GM23338 (cell line): ENCODE measurements around the gene NPL. TPM values are rescaled to one million over a fixed set of nuclear protein-coding genes. Genes with fewer than 3 reads are reported as not detected.

Experiments
- ATAC-seq: fragments of 200-7000 bp; cut with Tn5 transposase; 3 replicates; pipeline ENCODE4 v1.9.1; 2020
- DNase-seq: peaks from one replicate; pipeline ENCODE4 v3.0.0-alpha.2; 2015; ENCODE audit warnings: low spot score
- H2AFZ ChIP-seq: fragments of 200-600 bp; sonication (generic); 2 replicates; pipeline ENCODE4 v1.8.0; 2016; ENCODE audit warnings: antibody characterized with exemption, mild to moderate bottlenecking, moderate library complexity
- H3F3A ChIP-seq: fragments of 200-600 bp; sonication (generic); replicated peaks from 2 replicates; pipeline ENCODE4 v1.8.0; 2017; ENCODE audit warnings: antibody characterized with exemption, mixed run types, low read depth
- H3K27ac ChIP-seq: fragments of 200-600 bp; sonication (generic); 2 replicates; pipeline ENCODE4 v1.6.1; 2016; ENCODE audit warnings: low read depth
- H3K27me3 ChIP-seq: fragments of 200-600 bp; sonication (generic); 2 replicates; pipeline ENCODE4 v1.8.0; 2016; ENCODE audit warnings: mild to moderate bottlenecking, mixed run types, moderate library complexity; ENCODE audit not compliant: insufficient read depth
- H3K36me3 ChIP-seq: fragments of 200-600 bp; sonication (generic); 2 replicates; pipeline ENCODE4 v1.8.0; 2016; ENCODE audit warnings: mild to moderate bottlenecking; ENCODE audit not compliant: insufficient read depth
- H3K4me1 ChIP-seq: fragments of 200-600 bp; sonication (generic); 2 replicates; pipeline ENCODE4 v1.8.0; 2016; ENCODE audit warnings: mild to moderate bottlenecking, moderate library complexity; ENCODE audit not compliant: insufficient read depth
- H3K4me2 ChIP-seq: fragments of 200-600 bp; sonication (generic); 2 replicates; pipeline ENCODE4 v1.7.1; 2017; ENCODE audit warnings: mixed run types
- H3K4me3 ChIP-seq: fragments of 200-600 bp; sonication (generic); 2 replicates; pipeline ENCODE4 v1.6.1; 2016; ENCODE audit warnings: mixed run types
- H3K79me2 ChIP-seq: fragments of 200-600 bp; sonication (generic); replicated peaks from 2 replicates; pipeline ENCODE4 v1.8.0; 2017; ENCODE audit warnings: mild to moderate bottlenecking; ENCODE audit not compliant: insufficient read depth
- H3K9me2 ChIP-seq: fragments of 200-600 bp; sonication (generic); 2 replicates; pipeline ENCODE4 v1.8.0; 2017; ENCODE audit not compliant: insufficient read depth
- H4K20me1 ChIP-seq: fragments of 200-600 bp; sonication (generic); replicated peaks from 2 replicates; pipeline ENCODE4 v1.8.0; 2017; ENCODE audit warnings: mild to moderate bottlenecking; ENCODE audit not compliant: insufficient read depth
- H3K27ac Mint-ChIP-seq: 2 replicates; pipeline ENCODE4 v1.8.0; 2020; ENCODE audit warnings: inconsistent platforms, mild to moderate bottlenecking, moderate library complexity, mixed read lengths
- H3K27me3 Mint-ChIP-seq: 3 replicates; pipeline ENCODE4 v1.8.0; 2022; ENCODE audit warnings: low read depth, mild to moderate bottlenecking, moderate library complexity, mixed read lengths, inconsistent platforms; ENCODE audit not compliant: insufficient read depth, poor library complexity
- H3K36me3 Mint-ChIP-seq: 3 replicates; pipeline ENCODE4 v1.8.0; 2021; ENCODE audit warnings: low read depth, mild to moderate bottlenecking, inconsistent platforms, moderate library complexity, mixed read lengths
- H3K4me1 Mint-ChIP-seq: 3 replicates; pipeline ENCODE4 v1.8.0; 2020; ENCODE audit warnings: mild to moderate bottlenecking, inconsistent platforms, mixed read lengths
- H3K4me3 Mint-ChIP-seq: 3 replicates; pipeline ENCODE4 v1.8.0; 2021; ENCODE audit warnings: moderate library complexity, mild to moderate bottlenecking, inconsistent platforms, mixed read lengths
- H3K9me3 Mint-ChIP-seq: 3 replicates; pipeline ENCODE4 v1.8.0; 2020; ENCODE audit warnings: moderate library complexity, mild to moderate bottlenecking, inconsistent platforms, mixed read lengths
- CREB1 ChIP-seq: fragments of 250-450 bp; sonication (Bioruptor Pico); IDR thresholded peaks from 2 replicates; pipeline ENCODE4 v1.5.0; 2020; ENCODE audit warnings: low read depth, mild to moderate bottlenecking, moderate library complexity
- EZH2 ChIP-seq: fragments of 200-600 bp; sonication (generic); IDR thresholded peaks from one replicate; pipeline ENCODE4 v1.8.0; 2017; ENCODE audit warnings: antibody characterized with exemption, mild to moderate bottlenecking, low read depth; ENCODE audit not compliant: unreplicated experiment
- EZH2phosphoT487 ChIP-seq: fragments of 200-600 bp; sonication (generic); IDR thresholded peaks from one replicate; pipeline ENCODE4 v1.8.1; 2018; ENCODE audit warnings: antibody characterized with exemption; ENCODE audit not compliant: unreplicated experiment
- JUNB ChIP-seq: IDR thresholded peaks from one replicate; pipeline ENCODE4 v1.6.1; 2016; ENCODE audit warnings: antibody characterized with exemption; ENCODE audit not compliant: unreplicated experiment
- NANOG ChIP-seq: IDR thresholded peaks from 2 replicates; pipeline ENCODE4 v1.6.1; 2016; ENCODE audit warnings: antibody characterized with exemption, borderline replicate concordance
- STAT1 ChIP-seq: IDR thresholded peaks from one replicate; pipeline ENCODE4 v1.6.1; 2016; ENCODE audit warnings: antibody characterized with exemption; ENCODE audit not compliant: unreplicated experiment
- polyA plus RNA-seq: library from polyadenylated mRNA; unstranded; fragments of >200 nt; fragmentation: Nextera tagmentation; extraction: Ambion mirVana; gene quantifications from 2 replicates; pipeline ENCODE4 v1.2.1, GENCODE V29; 2016
- total RNA-seq: library from RNA; depleted of rRNA; stranded (reverse); fragments of >200 nt; shearing (Covaris generic); gene quantifications from 2 replicates; pipeline ENCODE4 v1.2.3, GENCODE V29; 2014
- TF ChIP-seq, protein P1 (sequence below), 2 experiments: fragments of 200-600 bp in 1 of 2; sonication (generic) in 1 of 2; conservative IDR thresholded peaks; 2 replicates each; pipeline versions ENCODE4 v1.5.1 to v1.6.1; 2016 to 2017; ENCODE audit warnings: antibody characterized with exemption in 2 of 2, low read depth in 2 of 2, mild to moderate bottlenecking in 2 of 2, moderate library complexity in 1 of 2
- TF ChIP-seq, protein P2 (sequence below): fragments of 250-450 bp; sonication (Bioruptor Pico); IDR thresholded peaks from 2 replicates; pipeline ENCODE4 v1.5.0; 2020; ENCODE audit warnings: mild to moderate bottlenecking, moderate library complexity
- TF ChIP-seq, protein P3 (sequence below): IDR thresholded peaks from one replicate; pipeline ENCODE4 v1.6.1; 2018; ENCODE audit warnings: antibody characterized with exemption; ENCODE audit not compliant: unreplicated experiment
- TF ChIP-seq, protein P4 (sequence below): IDR thresholded peaks from 2 replicates; pipeline ENCODE4 v1.6.1; 2016; ENCODE audit warnings: antibody characterized with exemption

The NPL gene
- total and polyA plus RNA-seq, 2 experiments from 2014 or later = 2.4 to 2.8 TPM

DNA sequence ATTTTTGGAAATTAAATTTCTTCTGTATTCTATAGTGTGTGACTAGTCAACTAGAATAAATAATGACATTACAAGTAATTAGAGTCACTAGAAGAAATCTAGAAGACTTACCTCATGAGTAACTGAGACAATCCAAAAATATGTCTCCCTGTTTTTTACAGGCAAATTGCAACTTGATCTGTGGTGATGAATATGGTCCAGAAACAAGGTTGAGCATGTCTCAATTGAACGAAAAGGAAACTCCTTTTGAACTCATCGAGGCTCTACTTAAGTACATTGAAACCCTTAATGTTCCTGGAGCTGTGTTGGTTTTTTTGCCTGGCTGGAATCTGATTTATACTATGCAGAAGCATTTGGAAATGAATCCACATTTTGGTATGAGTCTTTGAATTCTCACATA, 86.3 kb downstream of the NPL start:
- TF ChIP-seq CREB1 (CRISPR knock-in tag) = no peak
- no peak for TF ChIP-seq EZH2phosphoT487
- TF ChIP-seq, protein P1, sequence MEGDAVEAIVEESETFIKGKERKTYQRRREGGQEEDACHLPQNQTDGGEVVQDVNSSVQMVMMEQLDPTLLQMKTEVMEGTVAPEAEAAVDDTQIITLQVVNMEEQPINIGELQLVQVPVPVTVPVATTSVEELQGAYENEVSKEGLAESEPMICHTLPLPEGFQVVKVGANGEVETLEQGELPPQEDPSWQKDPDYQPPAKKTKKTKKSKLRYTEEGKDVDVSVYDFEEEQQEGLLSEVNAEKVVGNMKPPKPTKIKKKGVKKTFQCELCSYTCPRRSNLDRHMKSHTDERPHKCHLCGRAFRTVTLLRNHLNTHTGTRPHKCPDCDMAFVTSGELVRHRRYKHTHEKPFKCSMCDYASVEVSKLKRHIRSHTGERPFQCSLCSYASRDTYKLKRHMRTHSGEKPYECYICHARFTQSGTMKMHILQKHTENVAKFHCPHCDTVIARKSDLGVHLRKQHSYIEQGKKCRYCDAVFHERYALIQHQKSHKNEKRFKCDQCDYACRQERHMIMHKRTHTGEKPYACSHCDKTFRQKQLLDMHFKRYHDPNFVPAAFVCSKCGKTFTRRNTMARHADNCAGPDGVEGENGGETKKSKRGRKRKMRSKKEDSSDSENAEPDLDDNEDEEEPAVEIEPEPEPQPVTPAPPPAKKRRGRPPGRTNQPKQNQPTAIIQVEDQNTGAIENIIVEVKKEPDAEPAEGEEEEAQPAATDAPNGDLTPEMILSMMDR (conservative IDR thresholded peaks at IDR 0.05; ENCODE audit: low read depth in 2 of 2) = no peak
- TF ChIP-seq, protein P2, sequence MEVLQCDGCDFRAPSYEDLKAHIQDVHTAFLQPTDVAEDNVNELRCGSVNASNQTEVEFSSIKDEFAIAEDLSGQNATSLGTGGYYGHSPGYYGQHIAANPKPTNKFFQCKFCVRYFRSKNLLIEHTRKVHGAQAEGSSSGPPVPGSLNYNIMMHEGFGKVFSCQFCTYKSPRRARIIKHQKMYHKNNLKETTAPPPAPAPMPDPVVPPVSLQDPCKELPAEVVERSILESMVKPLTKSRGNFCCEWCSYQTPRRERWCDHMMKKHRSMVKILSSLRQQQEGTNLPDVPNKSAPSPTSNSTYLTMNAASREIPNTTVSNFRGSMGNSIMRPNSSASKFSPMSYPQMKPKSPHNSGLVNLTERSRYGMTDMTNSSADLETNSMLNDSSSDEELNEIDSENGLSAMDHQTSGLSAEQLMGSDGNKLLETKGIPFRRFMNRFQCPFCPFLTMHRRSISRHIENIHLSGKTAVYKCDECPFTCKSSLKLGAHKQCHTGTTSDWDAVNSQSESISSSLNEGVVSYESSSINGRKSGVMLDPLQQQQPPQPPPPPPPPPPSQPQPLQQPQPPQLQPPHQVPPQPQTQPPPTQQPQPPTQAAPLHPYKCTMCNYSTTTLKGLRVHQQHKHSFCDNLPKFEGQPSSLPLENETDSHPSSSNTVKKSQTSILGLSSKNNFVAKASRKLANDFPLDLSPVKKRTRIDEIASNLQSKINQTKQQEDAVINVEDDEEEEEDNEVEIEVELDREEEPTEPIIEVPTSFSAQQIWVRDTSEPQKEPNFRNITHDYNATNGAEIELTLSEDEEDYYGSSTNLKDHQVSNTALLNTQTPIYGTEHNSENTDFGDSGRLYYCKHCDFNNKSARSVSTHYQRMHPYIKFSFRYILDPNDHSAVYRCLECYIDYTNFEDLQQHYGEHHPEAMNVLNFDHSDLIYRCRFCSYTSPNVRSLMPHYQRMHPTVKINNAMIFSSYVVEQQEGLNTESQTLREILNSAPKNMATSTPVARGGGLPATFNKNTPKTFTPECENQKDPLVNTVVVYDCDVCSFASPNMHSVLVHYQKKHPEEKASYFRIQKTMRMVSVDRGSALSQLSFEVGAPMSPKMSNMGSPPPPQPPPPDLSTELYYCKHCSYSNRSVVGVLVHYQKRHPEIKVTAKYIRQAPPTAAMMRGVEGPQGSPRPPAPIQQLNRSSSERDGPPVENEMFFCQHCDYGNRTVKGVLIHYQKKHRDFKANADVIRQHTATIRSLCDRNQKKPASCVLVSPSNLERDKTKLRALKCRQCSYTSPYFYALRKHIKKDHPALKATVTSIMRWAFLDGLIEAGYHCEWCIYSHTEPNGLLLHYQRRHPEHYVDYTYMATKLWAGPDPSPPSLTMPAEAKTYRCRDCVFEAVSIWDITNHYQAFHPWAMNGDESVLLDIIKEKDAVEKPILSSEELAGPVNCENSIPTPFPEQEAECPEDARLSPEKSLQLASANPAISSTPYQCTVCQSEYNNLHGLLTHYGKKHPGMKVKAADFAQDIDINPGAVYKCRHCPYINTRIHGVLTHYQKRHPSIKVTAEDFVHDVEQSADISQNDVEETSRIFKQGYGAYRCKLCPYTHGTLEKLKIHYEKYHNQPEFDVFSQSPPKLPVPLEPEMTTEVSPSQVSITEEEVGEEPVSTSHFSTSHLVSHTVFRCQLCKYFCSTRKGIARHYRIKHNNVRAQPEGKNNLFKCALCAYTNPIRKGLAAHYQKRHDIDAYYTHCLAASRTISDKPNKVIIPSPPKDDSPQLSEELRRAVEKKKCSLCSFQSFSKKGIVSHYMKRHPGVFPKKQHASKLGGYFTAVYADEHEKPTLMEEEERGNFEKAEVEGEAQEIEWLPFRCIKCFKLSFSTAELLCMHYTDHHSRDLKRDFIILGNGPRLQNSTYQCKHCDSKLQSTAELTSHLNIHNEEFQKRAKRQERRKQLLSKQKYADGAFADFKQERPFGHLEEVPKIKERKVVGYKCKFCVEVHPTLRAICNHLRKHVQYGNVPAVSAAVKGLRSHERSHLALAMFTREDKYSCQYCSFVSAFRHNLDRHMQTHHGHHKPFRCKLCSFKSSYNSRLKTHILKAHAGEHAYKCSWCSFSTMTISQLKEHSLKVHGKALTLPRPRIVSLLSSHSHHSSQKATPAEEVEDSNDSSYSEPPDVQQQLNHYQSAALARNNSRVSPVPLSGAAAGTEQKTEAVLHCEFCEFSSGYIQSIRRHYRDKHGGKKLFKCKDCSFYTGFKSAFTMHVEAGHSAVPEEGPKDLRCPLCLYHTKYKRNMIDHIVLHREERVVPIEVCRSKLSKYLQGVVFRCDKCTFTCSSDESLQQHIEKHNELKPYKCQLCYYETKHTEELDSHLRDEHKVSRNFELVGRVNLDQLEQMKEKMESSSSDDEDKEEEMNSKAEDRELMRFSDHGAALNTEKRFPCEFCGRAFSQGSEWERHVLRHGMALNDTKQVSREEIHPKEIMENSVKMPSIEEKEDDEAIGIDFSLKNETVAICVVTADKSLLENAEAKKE (CRISPR knock-in tag) = no peak
- no peak for TF ChIP-seq NANOG
- TF ChIP-seq JUNB = no peak
- TF ChIP-seq, protein P3, sequence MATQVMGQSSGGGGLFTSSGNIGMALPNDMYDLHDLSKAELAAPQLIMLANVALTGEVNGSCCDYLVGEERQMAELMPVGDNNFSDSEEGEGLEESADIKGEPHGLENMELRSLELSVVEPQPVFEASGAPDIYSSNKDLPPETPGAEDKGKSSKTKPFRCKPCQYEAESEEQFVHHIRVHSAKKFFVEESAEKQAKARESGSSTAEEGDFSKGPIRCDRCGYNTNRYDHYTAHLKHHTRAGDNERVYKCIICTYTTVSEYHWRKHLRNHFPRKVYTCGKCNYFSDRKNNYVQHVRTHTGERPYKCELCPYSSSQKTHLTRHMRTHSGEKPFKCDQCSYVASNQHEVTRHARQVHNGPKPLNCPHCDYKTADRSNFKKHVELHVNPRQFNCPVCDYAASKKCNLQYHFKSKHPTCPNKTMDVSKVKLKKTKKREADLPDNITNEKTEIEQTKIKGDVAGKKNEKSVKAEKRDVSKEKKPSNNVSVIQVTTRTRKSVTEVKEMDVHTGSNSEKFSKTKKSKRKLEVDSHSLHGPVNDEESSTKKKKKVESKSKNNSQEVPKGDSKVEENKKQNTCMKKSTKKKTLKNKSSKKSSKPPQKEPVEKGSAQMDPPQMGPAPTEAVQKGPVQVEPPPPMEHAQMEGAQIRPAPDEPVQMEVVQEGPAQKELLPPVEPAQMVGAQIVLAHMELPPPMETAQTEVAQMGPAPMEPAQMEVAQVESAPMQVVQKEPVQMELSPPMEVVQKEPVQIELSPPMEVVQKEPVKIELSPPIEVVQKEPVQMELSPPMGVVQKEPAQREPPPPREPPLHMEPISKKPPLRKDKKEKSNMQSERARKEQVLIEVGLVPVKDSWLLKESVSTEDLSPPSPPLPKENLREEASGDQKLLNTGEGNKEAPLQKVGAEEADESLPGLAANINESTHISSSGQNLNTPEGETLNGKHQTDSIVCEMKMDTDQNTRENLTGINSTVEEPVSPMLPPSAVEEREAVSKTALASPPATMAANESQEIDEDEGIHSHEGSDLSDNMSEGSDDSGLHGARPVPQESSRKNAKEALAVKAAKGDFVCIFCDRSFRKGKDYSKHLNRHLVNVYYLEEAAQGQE = no peak
- TF ChIP-seq, protein P4, sequence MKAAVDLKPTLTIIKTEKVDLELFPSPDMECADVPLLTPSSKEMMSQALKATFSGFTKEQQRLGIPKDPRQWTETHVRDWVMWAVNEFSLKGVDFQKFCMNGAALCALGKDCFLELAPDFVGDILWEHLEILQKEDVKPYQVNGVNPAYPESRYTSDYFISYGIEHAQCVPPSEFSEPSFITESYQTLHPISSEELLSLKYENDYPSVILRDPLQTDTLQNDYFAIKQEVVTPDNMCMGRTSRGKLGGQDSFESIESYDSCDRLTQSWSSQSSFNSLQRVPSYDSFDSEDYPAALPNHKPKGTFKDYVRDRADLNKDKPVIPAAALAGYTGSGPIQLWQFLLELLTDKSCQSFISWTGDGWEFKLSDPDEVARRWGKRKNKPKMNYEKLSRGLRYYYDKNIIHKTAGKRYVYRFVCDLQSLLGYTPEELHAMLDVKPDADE = no peak
- no peak for TF ChIP-seq EZH2
- TF ChIP-seq STAT1 = no peak
- Mint-ChIP-seq H3K4me3 (no peak overlapping the region), H3K27ac (no peak overlapping the region), H3K4me1 (no peaks in the 10 kb centered on the region), H3K36me3 (peaks cover 100% of the 10 kb centered on the region), H3K9me3 (no peaks in the 10 kb centered on the region), H3K27me3 (peaks cover 2% of the 10 kb centered on the region)
- Histone ChIP-seq H3K4me2 (no peak overlapping the region), H3K27ac (no peak overlapping the region), H3K4me1 (no peaks in the 10 kb centered on the region), H3K79me2 (peaks cover 24% of the 10 kb centered on the region; the same call in 1 of the 2 replicates), H3K4me3 (no peak overlapping the region), H3K9me2 (no peaks in the 10 kb centered on the region), H3K36me3 (peaks cover 99% of the 10 kb centered on the region), H3F3A (peaks cover 10% of the 10 kb centered on the region; the same call in 1 of the 2 replicates), H4K20me1 (peaks cover 9% of the 10 kb centered on the region), H2AFZ (no peak overlapping the region), H3K27me3 (no peaks in the 10 kb centered on the region)
- no peak for DNase-seq
- ATAC-seq = no peak
